Measurements from ENCODE around the gene TP53BP1.

Gene TP53BP1

GRCh38 chr15:43487271-43487895 is 5.6 kb downstream of the TP53BP1 start:
- no peak for DNase-seq (ENCODE audit: low read depth in 2 of 2)

GRCh38 chr15:43484455-43484854 is 8.5 kb downstream of the TP53BP1 start:
- DNase-seq (ENCODE audit: low read depth in 2 of 2) = no peak

- DNase-seq (ENCODE audit: low read depth in 2 of 2) = no peak
Measured at GRCh38 chr15:43483297-43484128, 9.4 kb downstream of the TP53BP1 start.

GRCh38 chr15:43473885-43474284 is 19.1 kb downstream of the TP53BP1 start:
- no peak for DNase-seq (ENCODE audit: low read depth in 2 of 2)

- DNase-seq (ENCODE audit: low read depth in 2 of 2) = no peak
Measured at GRCh38 chr15:43471975-43472374, 21.0 kb downstream of the TP53BP1 start.

GRCh38 chr15:43469867-43470266 is 23.1 kb downstream of the TP53BP1 start:
- no peak for DNase-seq (ENCODE audit: low read depth in 2 of 2)

- DNase-seq (ENCODE audit: low read depth in 2 of 2) = peak; percentile 71 to 74
Measured at GRCh38 chr15:43465100-43465499, 27.9 kb downstream of the TP53BP1 start.

GRCh38 chr15:43463998-43464397 is 29.0 kb downstream of the TP53BP1 start:
- DNase-seq (ENCODE audit: low read depth in 2 of 2) = no peak

- no peak for DNase-seq (ENCODE audit: low read depth in 2 of 2)
Measured at GRCh38 chr15:43463507-43463906, 29.4 kb downstream of the TP53BP1 start.

- DNase-seq (ENCODE audit: low read depth in 2 of 2) = no peak
Measured at GRCh38 chr15:43449981-43450380, 43.0 kb downstream of the TP53BP1 start.

GRCh38 chr15:43446344-43446743 is 46.6 kb downstream of the TP53BP1 start:
- DNase-seq (ENCODE audit: low read depth in 2 of 2) = no peak

- DNase-seq (ENCODE audit: low read depth in 2 of 2) = peak in 1 of 2 experiments; percentile 6
Measured at GRCh38 chr15:43441316-43441715, 51.6 kb downstream of the TP53BP1 start.

- peak; percentile 89 to 91 for DNase-seq (ENCODE audit: low read depth in 2 of 2)
Measured at GRCh38 chr15:43440721-43441281, 52.2 kb downstream of the TP53BP1 start.

GRCh38 chr15:43439268-43439667 is 53.7 kb downstream of the TP53BP1 start:
- no peak for DNase-seq (ENCODE audit: low read depth in 2 of 2)

- no peak for DNase-seq (ENCODE audit: low read depth in 2 of 2)
Measured at GRCh38 chr15:43436395-43436794, 56.6 kb downstream of the TP53BP1 start.

GRCh38 chr15:43434446-43434845 is 58.5 kb downstream of the TP53BP1 start:
- no peak for DNase-seq (ENCODE audit: low read depth in 2 of 2)

- no peak for DNase-seq (ENCODE audit: low read depth in 2 of 2)
Measured at GRCh38 chr15:43433661-43434303, 59.2 kb downstream of the TP53BP1 start.

GRCh38 chr15:43433165-43433564 is 59.8 kb downstream of the TP53BP1 start:
- peak; percentile 8 to 9 for DNase-seq (ENCODE audit: low read depth in 2 of 2)

GRCh38 chr15:43429687-43430086 is 63.3 kb downstream of the TP53BP1 start:
- DNase-seq (ENCODE audit: low read depth in 2 of 2) = no peak

- no peak for DNase-seq (ENCODE audit: low read depth in 2 of 2)
Measured at GRCh38 chr15:43423793-43424192, 69.2 kb downstream of the TP53BP1 start.

- no peak for DNase-seq (ENCODE audit: low read depth in 2 of 2)
Measured at GRCh38 chr15:43420876-43421275, 72.1 kb downstream of the TP53BP1 start.

GRCh38 chr15:43420435-43420834 is 72.5 kb downstream of the TP53BP1 start:
- DNase-seq (ENCODE audit: low read depth in 2 of 2) = no peak
